Measurements from ENCODE around the gene GPR78.

DNA sequence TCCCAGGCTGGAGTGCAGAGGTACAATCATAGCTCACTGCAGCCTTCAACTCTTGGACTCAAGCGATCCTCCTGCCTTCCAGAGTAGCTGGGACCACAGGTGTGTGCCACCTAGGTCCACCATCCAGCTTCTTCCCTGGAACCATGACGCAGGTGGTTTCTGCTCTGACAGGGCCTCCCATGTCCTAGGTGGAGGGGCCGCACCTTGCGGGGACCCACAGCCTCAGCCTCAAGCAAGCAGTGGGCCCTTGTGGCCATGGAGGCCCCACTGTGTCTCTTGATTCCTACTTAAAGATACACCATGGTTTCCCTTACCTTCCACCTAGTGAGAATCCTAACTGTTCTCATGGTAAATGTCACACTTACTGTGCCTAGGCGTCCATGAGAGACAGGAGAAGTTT, 6.9 kb upstream of the GPR78 start:
- TF ChIP-seq, protein P1, sequence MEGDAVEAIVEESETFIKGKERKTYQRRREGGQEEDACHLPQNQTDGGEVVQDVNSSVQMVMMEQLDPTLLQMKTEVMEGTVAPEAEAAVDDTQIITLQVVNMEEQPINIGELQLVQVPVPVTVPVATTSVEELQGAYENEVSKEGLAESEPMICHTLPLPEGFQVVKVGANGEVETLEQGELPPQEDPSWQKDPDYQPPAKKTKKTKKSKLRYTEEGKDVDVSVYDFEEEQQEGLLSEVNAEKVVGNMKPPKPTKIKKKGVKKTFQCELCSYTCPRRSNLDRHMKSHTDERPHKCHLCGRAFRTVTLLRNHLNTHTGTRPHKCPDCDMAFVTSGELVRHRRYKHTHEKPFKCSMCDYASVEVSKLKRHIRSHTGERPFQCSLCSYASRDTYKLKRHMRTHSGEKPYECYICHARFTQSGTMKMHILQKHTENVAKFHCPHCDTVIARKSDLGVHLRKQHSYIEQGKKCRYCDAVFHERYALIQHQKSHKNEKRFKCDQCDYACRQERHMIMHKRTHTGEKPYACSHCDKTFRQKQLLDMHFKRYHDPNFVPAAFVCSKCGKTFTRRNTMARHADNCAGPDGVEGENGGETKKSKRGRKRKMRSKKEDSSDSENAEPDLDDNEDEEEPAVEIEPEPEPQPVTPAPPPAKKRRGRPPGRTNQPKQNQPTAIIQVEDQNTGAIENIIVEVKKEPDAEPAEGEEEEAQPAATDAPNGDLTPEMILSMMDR (IDR thresholded peaks at IDR 0.05) = no peak
- no peak for TF ChIP-seq POLR2A (IDR thresholded peaks at IDR 0.05)
